ENCODE measurements around the gene CDH23. TPM values are rescaled to one million over a fixed set of nuclear protein-coding genes. Genes with fewer than 3 reads are reported as not detected.

Gene CDH23
- total and polyA plus RNA-seq, 9 of the 15 experiments (the other 6 are each of a cell fraction or from before 2014, with no cell fraction given), result 0.18 to 1.2 (median 0.47) TPM

DNA sequence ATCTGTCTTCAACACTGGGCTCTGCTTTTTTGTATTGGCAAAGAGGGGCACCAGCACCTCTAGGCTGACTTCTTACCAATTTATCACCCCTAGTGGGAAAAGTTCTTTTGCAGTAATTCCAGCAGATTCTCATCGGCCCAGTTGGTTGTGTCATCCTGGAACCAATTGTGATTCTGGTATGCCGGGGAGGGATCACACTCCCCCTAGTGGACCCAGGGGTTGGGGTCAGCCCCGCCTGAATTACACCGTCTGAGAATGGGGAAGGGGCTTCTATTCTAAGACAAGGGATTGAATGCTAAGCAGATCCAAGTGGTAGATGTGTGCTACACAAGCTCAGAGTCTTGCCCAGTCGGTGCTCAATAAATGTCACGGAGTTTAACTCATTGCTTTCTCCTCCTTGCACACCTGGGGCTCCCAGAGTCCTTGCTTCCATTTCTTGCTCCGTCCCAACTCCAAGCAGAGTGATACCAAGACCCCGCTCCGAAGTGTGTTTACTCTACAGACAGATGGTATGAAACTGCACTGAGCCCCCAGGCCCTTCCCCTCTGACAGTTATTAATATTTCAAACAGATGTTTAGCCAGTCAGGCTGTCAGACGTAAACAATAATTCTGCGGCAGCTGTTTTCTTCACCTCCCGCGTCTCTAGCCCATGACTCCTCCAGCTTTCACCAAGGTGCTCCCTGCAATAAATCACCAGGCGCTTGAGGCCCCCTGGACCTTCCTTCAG is 251.0 kb downstream of the CDH23 start (continued):
- TF ChIP-seq ATF1 (CRISPR knock-in tag; IDR thresholded peaks at IDR 0.05) (no peak), ATF1 (tag; IDR thresholded peaks at IDR 0.05) (peak; percentile 42), REST (IDR thresholded peaks at IDR 0.05; ENCODE audit: borderline replicate concordance) (peak; percentile 61), REST (CRISPR knock-in tag; IDR thresholded peaks at IDR 0.05; ENCODE audit: low read depth) (no peak), MYC (IDR thresholded peaks at IDR 0.05; ENCODE audit: low read depth, low read length) (0 out of 2 replicates have a peak, but pooled peaks have one; percentile 15), MYC (CRISPR knock-in tag; IDR thresholded peaks at IDR 0.05; ENCODE audit: borderline replicate concordance, low read depth) (no peak), HMBOX1 (IDR thresholded peaks at IDR 0.05) (no peak), ZNF707 (CRISPR knock-in tag; conservative IDR thresholded peaks at IDR 0.05) (no peak), POLR2G (IDR thresholded peaks at IDR 0.05; ENCODE audit: low read depth, low read length) (no peak)
- TF ChIP-seq, protein P1, sequence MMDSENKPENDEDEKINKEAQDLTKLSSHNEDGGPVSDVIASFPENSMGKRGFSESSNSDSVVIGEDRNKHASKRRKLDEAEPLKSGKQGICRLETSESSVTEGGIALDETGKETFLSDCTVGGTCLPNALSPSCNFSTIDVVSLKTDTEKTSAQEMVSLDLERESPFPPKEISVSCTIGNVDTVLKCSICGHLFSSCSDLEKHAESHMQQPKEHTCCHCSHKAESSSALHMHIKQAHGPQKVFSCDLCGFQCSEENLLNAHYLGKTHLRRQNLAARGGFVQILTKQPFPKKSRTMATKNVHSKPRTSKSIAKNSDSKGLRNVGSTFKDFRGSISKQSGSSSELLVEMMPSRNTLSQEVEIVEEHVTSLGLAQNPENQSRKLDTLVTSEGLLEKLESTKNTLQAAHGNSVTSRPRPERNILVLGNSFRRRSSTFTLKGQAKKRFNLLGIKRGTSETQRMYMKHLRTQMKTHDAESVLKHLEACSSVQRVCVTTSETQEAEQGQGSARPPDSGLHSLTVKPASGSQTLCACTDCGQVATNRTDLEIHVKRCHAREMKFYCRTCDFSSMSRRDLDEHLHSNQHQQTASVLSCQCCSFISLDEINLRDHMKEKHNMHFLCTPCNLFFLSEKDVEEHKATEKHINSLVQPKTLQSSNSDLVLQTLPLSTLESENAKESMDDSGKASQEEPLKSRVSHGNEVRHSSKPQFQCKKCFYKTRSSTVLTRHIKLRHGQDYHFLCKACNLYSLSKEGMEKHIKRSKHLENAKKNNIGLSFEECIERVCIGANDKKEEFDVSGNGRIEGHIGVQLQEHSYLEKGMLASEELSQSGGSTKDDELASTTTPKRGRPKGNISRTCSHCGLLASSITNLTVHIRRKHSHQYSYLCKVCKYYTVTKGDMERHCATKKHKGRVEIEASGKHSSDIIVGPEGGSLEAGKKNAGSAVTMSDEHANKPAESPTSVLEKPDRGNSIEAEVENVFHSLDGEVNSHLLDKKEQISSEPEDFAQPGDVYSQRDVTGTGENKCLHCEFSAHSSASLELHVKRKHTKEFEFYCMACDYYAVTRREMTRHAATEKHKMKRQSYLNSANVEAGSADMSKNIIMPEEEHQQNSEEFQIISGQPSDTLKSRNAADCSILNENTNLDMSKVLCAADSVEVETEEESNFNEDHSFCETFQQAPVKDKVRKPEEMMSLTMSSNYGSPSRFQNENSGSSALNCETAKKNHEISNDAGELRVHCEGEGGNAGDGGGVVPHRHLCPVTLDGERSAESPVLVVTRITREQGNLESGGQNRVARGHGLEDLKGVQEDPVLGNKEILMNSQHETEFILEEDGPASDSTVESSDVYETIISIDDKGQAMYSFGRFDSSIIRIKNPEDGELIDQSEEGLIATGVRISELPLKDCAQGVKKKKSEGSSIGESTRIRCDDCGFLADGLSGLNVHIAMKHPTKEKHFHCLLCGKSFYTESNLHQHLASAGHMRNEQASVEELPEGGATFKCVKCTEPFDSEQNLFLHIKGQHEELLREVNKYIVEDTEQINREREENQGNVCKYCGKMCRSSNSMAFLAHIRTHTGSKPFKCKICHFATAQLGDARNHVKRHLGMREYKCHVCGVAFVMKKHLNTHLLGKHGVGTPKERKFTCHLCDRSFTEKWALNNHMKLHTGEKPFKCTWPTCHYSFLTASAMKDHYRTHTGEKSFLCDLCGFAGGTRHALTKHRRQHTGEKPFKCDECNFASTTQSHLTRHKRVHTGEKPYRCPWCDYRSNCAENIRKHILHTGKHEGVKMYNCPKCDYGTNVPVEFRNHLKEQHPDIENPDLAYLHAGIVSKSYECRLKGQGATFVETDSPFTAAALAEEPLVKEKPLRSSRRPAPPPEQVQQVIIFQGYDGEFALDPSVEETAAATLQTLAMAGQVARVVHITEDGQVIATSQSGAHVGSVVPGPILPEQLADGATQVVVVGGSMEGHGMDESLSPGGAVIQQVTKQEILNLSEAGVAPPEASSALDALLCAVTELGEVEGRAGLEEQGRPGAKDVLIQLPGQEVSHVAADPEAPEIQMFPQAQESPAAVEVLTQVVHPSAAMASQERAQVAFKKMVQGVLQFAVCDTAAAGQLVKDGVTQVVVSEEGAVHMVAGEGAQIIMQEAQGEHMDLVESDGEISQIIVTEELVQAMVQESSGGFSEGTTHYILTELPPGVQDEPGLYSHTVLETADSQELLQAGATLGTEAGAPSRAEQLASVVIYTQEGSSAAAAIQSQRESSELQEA (IDR thresholded peaks at IDR 0.05; ENCODE audit: low read depth), result no peak
